HL-60 (cell line): ENCODE measurements around the gene ABCA1.
"Not testable (repeated sequence)": the region's sequence is repeated elsewhere in the genome, so short reads cannot be mapped to it uniquely, and the experiment has no call there.

Source experiments
- DNase-seq, 2 experiments: peaks; one replicate each; pipeline ENCODE4 v3.0.0-alpha.2; 2010 to 2020; ENCODE audit warnings: low read depth in 1 of 2, low spot score in 1 of 2
- H3K27ac ChIP-seq: fragments of 250-450 bp; sonication (Bioruptor Pico); replicated peaks from 2 replicates; pipeline ENCODE4 v1.5.1; 2020; ENCODE audit warnings: mild to moderate bottlenecking, moderate library complexity
- H3K27me3 ChIP-seq: fragments of 250-450 bp; sonication (Bioruptor Pico); 2 replicates; pipeline ENCODE4 v1.5.1; 2021; ENCODE audit warnings: mild to moderate bottlenecking, moderate library complexity; ENCODE audit not compliant: insufficient read depth, poor library complexity, severe bottlenecking
- H3K4me3 ChIP-seq: replicated peaks from 2 replicates; pipeline ENCODE4 v1.5.1; 2011; ENCODE audit warnings: mild to moderate bottlenecking, control low read depth, low read length; ENCODE audit not compliant: insufficient read depth
- GABPA ChIP-seq: IDR thresholded peaks from 2 replicates; pipeline ENCODE4 v1.6.1; 2012; ENCODE audit warnings: low read depth
- POLR2AphosphoS5 ChIP-seq: IDR thresholded peaks from 2 replicates; pipeline ENCODE4 v1.6.1; 2012; ENCODE audit warnings: low read depth
- SPI1 ChIP-seq: IDR thresholded peaks from 2 replicates; pipeline ENCODE4 v1.6.1; 2012; ENCODE audit warnings: low read depth, mild to moderate bottlenecking, borderline replicate concordance
- TF ChIP-seq, protein P1 (sequence below): IDR thresholded peaks from one replicate; pipeline ENCODE4 v1.5.1; 2011; ENCODE audit warnings: low read length, control low read depth, inconsistent platforms; ENCODE audit not compliant: insufficient read depth
- TF ChIP-seq, protein P2 (sequence below): IDR thresholded peaks from 2 replicates; pipeline ENCODE4 v1.6.1; 2012; ENCODE audit warnings: low read depth; ENCODE audit not compliant: insufficient replicate concordance

Gene ABCA1

DNA sequence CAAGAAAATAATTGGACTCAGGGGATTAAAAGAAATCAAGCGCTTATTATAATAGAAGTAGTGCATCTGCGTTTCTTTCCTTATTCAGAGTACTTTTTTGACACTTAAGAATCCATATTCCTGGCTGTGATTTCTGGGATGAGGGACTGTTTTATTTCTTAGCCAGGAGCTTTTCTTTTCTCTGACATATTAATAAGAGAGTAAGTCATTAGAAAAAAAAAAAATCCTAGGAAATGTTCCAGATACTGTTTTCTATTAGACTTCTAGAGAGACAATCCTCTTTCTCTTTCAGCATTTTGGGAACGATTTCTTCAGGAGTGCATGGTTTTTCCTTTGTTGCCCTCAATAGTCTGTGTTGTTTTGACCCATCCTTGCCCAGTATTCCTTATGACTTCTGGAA, 8.3 kb upstream of the ABCA1 start:
- TF ChIP-seq, protein P1, sequence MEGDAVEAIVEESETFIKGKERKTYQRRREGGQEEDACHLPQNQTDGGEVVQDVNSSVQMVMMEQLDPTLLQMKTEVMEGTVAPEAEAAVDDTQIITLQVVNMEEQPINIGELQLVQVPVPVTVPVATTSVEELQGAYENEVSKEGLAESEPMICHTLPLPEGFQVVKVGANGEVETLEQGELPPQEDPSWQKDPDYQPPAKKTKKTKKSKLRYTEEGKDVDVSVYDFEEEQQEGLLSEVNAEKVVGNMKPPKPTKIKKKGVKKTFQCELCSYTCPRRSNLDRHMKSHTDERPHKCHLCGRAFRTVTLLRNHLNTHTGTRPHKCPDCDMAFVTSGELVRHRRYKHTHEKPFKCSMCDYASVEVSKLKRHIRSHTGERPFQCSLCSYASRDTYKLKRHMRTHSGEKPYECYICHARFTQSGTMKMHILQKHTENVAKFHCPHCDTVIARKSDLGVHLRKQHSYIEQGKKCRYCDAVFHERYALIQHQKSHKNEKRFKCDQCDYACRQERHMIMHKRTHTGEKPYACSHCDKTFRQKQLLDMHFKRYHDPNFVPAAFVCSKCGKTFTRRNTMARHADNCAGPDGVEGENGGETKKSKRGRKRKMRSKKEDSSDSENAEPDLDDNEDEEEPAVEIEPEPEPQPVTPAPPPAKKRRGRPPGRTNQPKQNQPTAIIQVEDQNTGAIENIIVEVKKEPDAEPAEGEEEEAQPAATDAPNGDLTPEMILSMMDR, result no peak
- TF ChIP-seq, protein P2, sequence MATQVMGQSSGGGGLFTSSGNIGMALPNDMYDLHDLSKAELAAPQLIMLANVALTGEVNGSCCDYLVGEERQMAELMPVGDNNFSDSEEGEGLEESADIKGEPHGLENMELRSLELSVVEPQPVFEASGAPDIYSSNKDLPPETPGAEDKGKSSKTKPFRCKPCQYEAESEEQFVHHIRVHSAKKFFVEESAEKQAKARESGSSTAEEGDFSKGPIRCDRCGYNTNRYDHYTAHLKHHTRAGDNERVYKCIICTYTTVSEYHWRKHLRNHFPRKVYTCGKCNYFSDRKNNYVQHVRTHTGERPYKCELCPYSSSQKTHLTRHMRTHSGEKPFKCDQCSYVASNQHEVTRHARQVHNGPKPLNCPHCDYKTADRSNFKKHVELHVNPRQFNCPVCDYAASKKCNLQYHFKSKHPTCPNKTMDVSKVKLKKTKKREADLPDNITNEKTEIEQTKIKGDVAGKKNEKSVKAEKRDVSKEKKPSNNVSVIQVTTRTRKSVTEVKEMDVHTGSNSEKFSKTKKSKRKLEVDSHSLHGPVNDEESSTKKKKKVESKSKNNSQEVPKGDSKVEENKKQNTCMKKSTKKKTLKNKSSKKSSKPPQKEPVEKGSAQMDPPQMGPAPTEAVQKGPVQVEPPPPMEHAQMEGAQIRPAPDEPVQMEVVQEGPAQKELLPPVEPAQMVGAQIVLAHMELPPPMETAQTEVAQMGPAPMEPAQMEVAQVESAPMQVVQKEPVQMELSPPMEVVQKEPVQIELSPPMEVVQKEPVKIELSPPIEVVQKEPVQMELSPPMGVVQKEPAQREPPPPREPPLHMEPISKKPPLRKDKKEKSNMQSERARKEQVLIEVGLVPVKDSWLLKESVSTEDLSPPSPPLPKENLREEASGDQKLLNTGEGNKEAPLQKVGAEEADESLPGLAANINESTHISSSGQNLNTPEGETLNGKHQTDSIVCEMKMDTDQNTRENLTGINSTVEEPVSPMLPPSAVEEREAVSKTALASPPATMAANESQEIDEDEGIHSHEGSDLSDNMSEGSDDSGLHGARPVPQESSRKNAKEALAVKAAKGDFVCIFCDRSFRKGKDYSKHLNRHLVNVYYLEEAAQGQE, result no peak
- TF ChIP-seq GABPA (no peak), POLR2AphosphoS5 (no peak), SPI1 (no peak)
- Histone ChIP-seq H3K27ac (no peak overlapping the region), H3K27me3 (no peaks in the 10 kb centered on the region), H3K4me3 (no peak overlapping the region)
- DNase-seq, result no peak

DNA sequence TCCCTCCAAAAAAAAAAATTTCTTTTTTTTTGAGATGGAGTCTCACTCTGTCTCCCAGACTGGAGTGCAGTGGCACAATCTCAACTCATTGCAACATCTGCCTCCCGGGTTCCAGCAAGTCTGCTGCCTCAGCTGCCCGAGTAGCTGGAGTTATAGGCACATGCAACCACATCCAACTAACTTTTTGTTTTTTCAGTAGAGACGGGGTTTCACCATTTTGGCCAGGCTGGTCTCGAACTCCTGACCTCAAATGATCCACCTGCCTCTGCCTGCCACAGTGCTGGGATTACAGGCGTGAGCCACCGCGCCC, 7.5 kb upstream of the ABCA1 start:
- H3K27ac ChIP-seq, H3K27me3 ChIP-seq: not testable (repeated sequence)

DNA sequence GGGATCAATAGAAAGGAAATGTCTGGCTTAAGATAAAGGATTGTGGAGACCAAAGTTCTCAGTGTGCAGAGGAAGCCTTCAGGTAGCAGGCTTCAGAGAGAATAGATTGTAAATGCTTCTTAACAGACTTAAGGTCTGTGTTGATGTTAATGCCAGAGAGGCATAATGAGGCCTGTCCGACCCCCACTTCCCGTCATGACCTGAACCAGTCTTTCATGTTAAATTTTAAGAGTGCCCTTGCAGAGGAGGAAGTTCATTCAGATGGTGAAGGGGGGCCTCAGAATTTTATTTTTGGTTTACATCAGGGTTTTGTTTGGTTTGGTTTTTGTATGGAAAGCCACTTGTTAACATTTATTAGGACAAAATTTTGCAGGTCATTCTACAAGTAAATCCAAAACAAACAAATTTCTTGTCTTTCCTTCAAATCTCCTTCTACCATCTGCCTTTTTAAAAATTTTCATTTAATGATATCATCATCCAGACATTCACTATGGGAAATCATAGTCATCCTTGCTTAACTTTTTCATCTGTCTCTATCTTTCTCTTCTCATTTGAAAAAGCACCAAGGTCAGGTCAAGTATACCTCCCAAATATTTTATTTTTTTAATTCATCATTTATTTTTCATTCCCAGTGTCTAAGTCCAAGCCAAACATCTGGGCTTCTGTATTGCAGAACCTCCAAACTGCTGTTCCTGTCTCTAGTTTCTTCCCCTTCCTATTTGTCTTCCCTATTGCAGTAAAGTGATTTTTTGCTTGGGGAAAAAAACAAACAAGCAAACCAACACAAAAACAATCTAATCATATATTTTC, 6.9 kb upstream of the ABCA1 start:
- H3K4me3 ChIP-seq, result no peak overlapping the region
- no peak overlapping the region for H3K27ac ChIP-seq
- H3K27me3 ChIP-seq, result no peaks in the 10 kb centered on the region
- DNase-seq, result no peak
- TF ChIP-seq, protein P2, result no peak
- peak; percentile 11; the same call in 1 of the 2 replicates for TF ChIP-seq SPI1

More for the DNA sequence above, 7.5 kb upstream of the ABCA1 start:
- H3K4me3 ChIP-seq, result not testable (repeated sequence)
- DNase-seq, result peak in 1 of 2 experiments; percentile 15

DNA sequence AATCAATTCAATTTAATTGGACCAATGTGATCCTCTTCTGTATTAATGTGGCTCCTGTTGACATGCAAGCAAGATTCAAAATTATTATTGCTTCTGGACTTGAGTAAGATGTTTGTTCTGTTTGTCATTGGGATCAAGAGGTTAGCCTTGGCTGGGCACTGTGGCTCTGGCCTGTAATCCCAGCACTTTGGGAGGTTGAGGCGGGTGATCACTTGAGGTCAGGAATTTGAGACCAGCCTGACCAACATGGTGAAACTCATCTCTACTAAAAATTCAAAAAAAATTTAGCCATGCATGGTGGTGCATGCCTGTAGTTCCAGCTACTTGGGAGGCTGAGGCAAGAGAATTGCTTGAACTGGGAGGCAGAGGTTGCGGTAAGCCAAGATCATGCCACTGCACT, 5.1 kb upstream of the ABCA1 start:
- H3K27ac ChIP-seq, H3K27me3 ChIP-seq, H3K4me3 ChIP-seq, DNase-seq: not testable (repeated sequence)

DNA sequence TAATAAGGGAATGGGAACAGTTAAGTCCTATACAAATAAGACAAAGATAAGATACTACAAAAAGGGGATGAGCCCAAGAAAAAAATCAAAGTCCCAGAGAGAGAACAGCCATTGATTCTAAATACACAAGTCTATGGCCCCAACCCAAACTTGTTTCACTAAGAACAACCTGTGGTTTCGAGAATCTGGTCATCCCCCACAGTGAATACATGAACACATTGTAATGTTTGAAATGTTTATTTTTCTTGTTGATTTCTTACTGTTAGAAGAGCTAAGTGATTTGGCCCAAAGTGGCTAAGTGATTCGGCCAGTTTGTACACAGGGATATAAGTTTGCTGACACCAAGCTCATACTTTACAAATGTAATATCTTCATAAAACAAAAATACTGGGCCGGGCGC, 3.3 kb upstream of the ABCA1 start:
- peaks cover 7% of the 10 kb centered on the region for H3K27me3 ChIP-seq
- no peak overlapping the region for H3K4me3 ChIP-seq
- TF ChIP-seq GABPA (no peak), SPI1 (no peak), POLR2AphosphoS5 (no peak)
- TF ChIP-seq, protein P2, result no peak
- TF ChIP-seq, protein P1, result no peak
- H3K27ac ChIP-seq, result no peak overlapping the region
- DNase-seq, result no peak
